GM20431 (cell line): Measurements from ENCODE around the gene LSAMP.
"Not testable (repeated sequence)": the region's sequence is repeated elsewhere in the genome, so short reads cannot be mapped to it uniquely, and the experiment has no call there.

Source experiments
- in situ Hi-C: fragments of 300-500 bp; cut with MseI, MboI; formaldehyde crosslinking; loops from one replicate; pipeline ENCODE4 v1.15.0; 2020; ENCODE audit warnings: low sequenced_read_pairs; ENCODE audit not compliant: unreplicated experiment

LSAMP gene

GRCh38 chr3:115800065-115800464 is 645.2 kb downstream of the LSAMP start:
- in situ Hi-C loops: not testable (repeated sequence)

- in situ Hi-C loops: no loop called here
Measured at GRCh38 chr3:115792206-115792955, 652.9 kb downstream of the LSAMP start.

- in situ Hi-C loops: not testable (repeated sequence)
Measured at GRCh38 chr3:115791271-115792153, 653.8 kb downstream of the LSAMP start.

GRCh38 chr3:115790759-115791158 is 654.5 kb downstream of the LSAMP start:
- in situ Hi-C loops: no loop called here

- in situ Hi-C loops: no loop called here
Measured at GRCh38 chr3:115789481-115789880, 655.8 kb downstream of the LSAMP start.

- in situ Hi-C loops: no loop called here
Measured at GRCh38 chr3:115788921-115789470, 656.3 kb downstream of the LSAMP start.

GRCh38 chr3:115787818-115788217 is 657.5 kb downstream of the LSAMP start:
- in situ Hi-C loops: no loop called here

- in situ Hi-C loops: no loop called here
Measured at GRCh38 chr3:115785782-115786181, 659.5 kb downstream of the LSAMP start.

GRCh38 chr3:115784739-115785536 is 660.3 kb downstream of the LSAMP start:
- in situ Hi-C loops: no loop called here

GRCh38 chr3:115783938-115784738 is 661.1 kb downstream of the LSAMP start:
- in situ Hi-C loops: no loop called here

GRCh38 chr3:115783426-115783825 is 661.9 kb downstream of the LSAMP start:
- in situ Hi-C loops: not testable (repeated sequence)

- in situ Hi-C loops: no loop called here
Measured at GRCh38 chr3:115779011-115779410, 666.3 kb downstream of the LSAMP start.

GRCh38 chr3:115772951-115773350 is 672.3 kb downstream of the LSAMP start:
- in situ Hi-C loops: no loop called here

- in situ Hi-C loops: no loop called here
Measured at GRCh38 chr3:115768661-115769060, 676.6 kb downstream of the LSAMP start.

GRCh38 chr3:115766587-115767482 is 678.5 kb downstream of the LSAMP start:
- in situ Hi-C loops: no loop called here

GRCh38 chr3:115761927-115762305 is 683.4 kb downstream of the LSAMP start:
- in situ Hi-C loops: no loop called here

GRCh38 chr3:115760716-115761115 is 684.6 kb downstream of the LSAMP start:
- in situ Hi-C loops: no loop called here

GRCh38 chr3:115758076-115758763 is 687.1 kb downstream of the LSAMP start:
- in situ Hi-C loops: no loop called here
